HepG2 (cell line): ENCODE data around the gene DPEP3. TPM values are rescaled to one million over a fixed set of nuclear protein-coding genes. Genes with fewer than 3 reads are reported as not detected.

Experiments used
- HCFC1 ChIP-seq: fragments of 150-350 bp; IDR thresholded peaks from 2 replicates; pipeline ENCODE4 v1.6.1; 2014; ENCODE audit warnings: low read depth, low read length
- IKZF4 ChIP-seq: sonication (generic); formaldehyde crosslinking; IDR thresholded peaks from 2 replicates; pipeline ENCODE4 v1.5.1; 2020; ENCODE audit warnings: borderline replicate concordance, mild to moderate bottlenecking, low read depth, missing genetic modification reagents; ENCODE audit errors: not compliant biosample characterization
- KDM2A ChIP-seq: sonication (generic); formaldehyde crosslinking; IDR thresholded peaks from 2 replicates; pipeline ENCODE4 v1.4.0; 2020; ENCODE audit warnings: low read depth, missing genetic modification reagents, borderline replicate concordance
- NFKBIZ ChIP-seq: IDR thresholded peaks from 2 replicates; pipeline ENCODE4 v1.6.1; 2018; ENCODE audit warnings: missing genetic modification reagents, missing compliant biosample characterization
- PRDM4 ChIP-seq: sonication (generic); formaldehyde crosslinking; IDR thresholded peaks from 2 replicates; pipeline ENCODE4 v1.9.0; 2021; ENCODE audit warnings: missing genetic modification reagents, borderline replicate concordance
- TBL1XR1 ChIP-seq: fragments of 150-350 bp; IDR thresholded peaks from 2 replicates; pipeline ENCODE4 v1.6.1; 2014; ENCODE audit warnings: borderline replicate concordance, low read length; ENCODE audit not compliant: partially characterized antibody
- ZBTB21 ChIP-seq: sonication (generic); formaldehyde crosslinking; IDR thresholded peaks from 2 replicates; pipeline ENCODE4 v1.4.0; 2020; ENCODE audit warnings: missing genetic modification reagents
- ZBTB7B ChIP-seq: sonication (generic); formaldehyde crosslinking; IDR thresholded peaks from 2 replicates; pipeline ENCODE4 v1.4.0; 2020; ENCODE audit warnings: missing genetic modification reagents
- ZNF143 ChIP-seq: sonication (generic); formaldehyde crosslinking; IDR thresholded peaks from 2 replicates; pipeline ENCODE4 v1.4.0; 2020; ENCODE audit warnings: missing genetic modification reagents
- ZNF17 ChIP-seq: sonication (generic); formaldehyde crosslinking; IDR thresholded peaks from 2 replicates; pipeline ENCODE4 v1.5.0; 2020; ENCODE audit warnings: mild to moderate bottlenecking, missing genetic modification reagents
- ZNF564 ChIP-seq: sonication (generic); formaldehyde crosslinking; IDR thresholded peaks from 2 replicates; pipeline ENCODE4 v1.8.1; 2023; ENCODE audit warnings: mild to moderate bottlenecking, missing genetic modification reagents
- ZNF580 ChIP-seq: IDR thresholded peaks from 2 replicates; pipeline ENCODE4 v1.6.1; 2016; ENCODE audit warnings: low read depth, borderline replicate concordance
- ZNF597 ChIP-seq: sonication (generic); formaldehyde crosslinking; IDR thresholded peaks from 2 replicates; pipeline ENCODE4 v1.5.0; 2020; ENCODE audit warnings: missing genetic modification reagents
- ZNF615 ChIP-seq: sonication (generic); formaldehyde crosslinking; IDR thresholded peaks from 2 replicates; pipeline ENCODE4 v1.5.0; 2020; ENCODE audit warnings: mild to moderate bottlenecking, missing genetic modification reagents, borderline replicate concordance
- polyA plus RNA-seq, 8 experiments: library from polyadenylated mRNA; depleted of rRNA in 3 of 8; stranded (reverse) in 7 of 8; unstranded in 1 of 8; fragments of >200 nt; fragmentation: Illumina TruSeq in 4 of 8; extraction: Trizol in 4 of 8; gene quantifications; 2 replicates each; pipeline versions ENCODE4 v1.2.1 to v1.2.3, GENCODE V29; 2011 to 2016; ENCODE audit warnings: low read depth in 4 of 8, missing spikeins in 1 of 8, mixed read lengths in 1 of 8; ENCODE audit not compliant: insufficient read depth in 1 of 8
- total RNA-seq, 5 experiments: library from RNA; depleted of rRNA; stranded (reverse); fragments of >200 nt; fragmentation: Illumina TruSeq; extraction: Trizol; gene quantifications; 2 replicates each; pipeline ENCODE4 v1.2.3, GENCODE V29; 2016; ENCODE audit warnings: low read depth in 1 of 5
- TF ChIP-seq, protein P1 (sequence below): IDR thresholded peaks from 2 replicates; pipeline ENCODE4 v1.6.1; 2018; ENCODE audit warnings: missing genetic modification reagents
- TF ChIP-seq, protein P2 (sequence below): sonication (generic); formaldehyde crosslinking; IDR thresholded peaks from 2 replicates; pipeline ENCODE4 v1.4.0; 2020; ENCODE audit warnings: missing genetic modification reagents, low read depth, mild to moderate bottlenecking, borderline replicate concordance
- TF ChIP-seq, protein P3 (sequence below): IDR thresholded peaks from 2 replicates; pipeline ENCODE4 v1.6.1; 2016; ENCODE audit warnings: missing compliant biosample characterization, missing genetic modification reagents, borderline replicate concordance
- TF ChIP-seq, protein P4 (sequence below): IDR thresholded peaks from 2 replicates; pipeline ENCODE4 v1.6.1; 2016

DPEP3 gene
- total and polyA plus RNA-seq, 2 of the 13 experiments (the other 11 are each of a cell fraction or from before 2014, with no cell fraction given): not detected

- no peak for TF ChIP-seq ZNF17 (CRISPR knock-in tag)
- TF ChIP-seq, protein P1, sequence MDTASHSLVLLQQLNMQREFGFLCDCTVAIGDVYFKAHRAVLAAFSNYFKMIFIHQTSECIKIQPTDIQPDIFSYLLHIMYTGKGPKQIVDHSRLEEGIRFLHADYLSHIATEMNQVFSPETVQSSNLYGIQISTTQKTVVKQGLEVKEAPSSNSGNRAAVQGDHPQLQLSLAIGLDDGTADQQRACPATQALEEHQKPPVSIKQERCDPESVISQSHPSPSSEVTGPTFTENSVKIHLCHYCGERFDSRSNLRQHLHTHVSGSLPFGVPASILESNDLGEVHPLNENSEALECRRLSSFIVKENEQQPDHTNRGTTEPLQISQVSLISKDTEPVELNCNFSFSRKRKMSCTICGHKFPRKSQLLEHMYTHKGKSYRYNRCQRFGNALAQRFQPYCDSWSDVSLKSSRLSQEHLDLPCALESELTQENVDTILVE (CRISPR knock-in tag): peak; percentile 83
- TF ChIP-seq, protein P2, sequence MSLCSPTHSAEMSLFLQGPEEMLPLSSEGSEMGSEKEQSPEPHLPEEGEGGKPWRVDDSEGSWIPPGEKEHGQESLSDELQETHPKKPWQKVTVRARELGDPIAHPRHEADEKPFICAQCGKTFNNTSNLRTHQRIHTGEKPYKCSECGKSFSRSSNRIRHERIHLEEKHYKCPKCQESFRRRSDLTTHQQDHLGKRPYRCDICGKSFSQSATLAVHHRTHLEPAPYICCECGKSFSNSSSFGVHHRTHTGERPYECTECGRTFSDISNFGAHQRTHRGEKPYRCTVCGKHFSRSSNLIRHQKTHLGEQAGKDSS: peak; percentile 96; the same call in 1 of the 2 replicates
- peak; percentile 80 for TF ChIP-seq ZNF143 (CRISPR knock-in tag)
- 0 out of 2 replicates have a peak, but pooled peaks have one; percentile 22 for TF ChIP-seq ZBTB7B
- TF ChIP-seq KDM2A (CRISPR knock-in tag): peak; percentile 99
- TF ChIP-seq, protein P3, sequence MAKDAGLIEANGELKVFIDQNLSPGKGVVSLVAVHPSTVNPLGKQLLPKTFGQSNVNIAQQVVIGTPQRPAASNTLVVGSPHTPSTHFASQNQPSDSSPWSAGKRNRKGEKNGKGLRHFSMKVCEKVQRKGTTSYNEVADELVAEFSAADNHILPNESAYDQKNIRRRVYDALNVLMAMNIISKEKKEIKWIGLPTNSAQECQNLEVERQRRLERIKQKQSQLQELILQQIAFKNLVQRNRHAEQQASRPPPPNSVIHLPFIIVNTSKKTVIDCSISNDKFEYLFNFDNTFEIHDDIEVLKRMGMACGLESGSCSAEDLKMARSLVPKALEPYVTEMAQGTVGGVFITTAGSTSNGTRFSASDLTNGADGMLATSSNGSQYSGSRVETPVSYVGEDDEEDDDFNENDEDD (CRISPR knock-in tag): peak; percentile 88; the same call in 1 of the 2 replicates
- TF ChIP-seq NFKBIZ (CRISPR knock-in tag): peak; percentile 95
- TF ChIP-seq, protein P4, sequence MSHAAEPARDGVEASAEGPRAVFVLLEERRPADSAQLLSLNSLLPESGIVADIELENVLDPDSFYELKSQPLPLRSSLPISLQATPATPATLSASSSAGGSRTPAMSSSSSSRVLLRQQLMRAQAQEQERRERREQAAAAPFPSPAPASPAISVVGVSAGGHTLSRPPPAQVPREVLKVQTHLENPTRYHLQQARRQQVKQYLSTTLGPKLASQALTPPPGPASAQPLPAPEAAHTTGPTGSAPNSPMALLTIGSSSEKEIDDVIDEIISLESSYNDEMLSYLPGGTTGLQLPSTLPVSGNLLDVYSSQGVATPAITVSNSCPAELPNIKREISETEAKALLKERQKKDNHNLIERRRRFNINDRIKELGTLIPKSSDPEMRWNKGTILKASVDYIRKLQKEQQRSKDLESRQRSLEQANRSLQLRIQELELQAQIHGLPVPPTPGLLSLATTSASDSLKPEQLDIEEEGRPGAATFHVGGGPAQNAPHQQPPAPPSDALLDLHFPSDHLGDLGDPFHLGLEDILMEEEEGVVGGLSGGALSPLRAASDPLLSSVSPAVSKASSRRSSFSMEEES (CRISPR knock-in tag): peak; percentile 68; the same call in 1 of the 2 replicates
- TF ChIP-seq ZBTB21 (CRISPR knock-in tag): peak; percentile 67
- no peak; the same call in 1 of the 2 replicates for TF ChIP-seq ZNF597 (CRISPR knock-in tag)
- TF ChIP-seq ZNF564 (CRISPR knock-in tag): peak; percentile 91; the same call in 1 of the 2 replicates
- peak; percentile 16; the same call in 1 of the 2 replicates for TF ChIP-seq PRDM4 (CRISPR knock-in tag)
- TF ChIP-seq IKZF4 (CRISPR knock-in tag): peak; percentile 73
- peak; percentile 52 for TF ChIP-seq TBL1XR1
- TF ChIP-seq HCFC1: peak; percentile 90
- TF ChIP-seq ZNF580 (CRISPR knock-in tag): peak; percentile 92; the same call in 1 of the 2 replicates
- peak; percentile 85; the same call in 1 of the 2 replicates for TF ChIP-seq ZNF615 (CRISPR knock-in tag)
Observed at GRCh38 chr16:68022728-68023537, 42.6 kb upstream of the DPEP3 start, which contains the start of the genes DDX28 and DUS2 (continued).
